Endothelial cell of umbilical vein (primary cell): ENCODE measurements around the gene SYT17.

Experiments
- CTCF ChIP-seq, 2 donors: IDR thresholded peaks; 1 replicate in 1 of 2; 2 replicates in 1 of 2; pipeline ENCODE4 v1.5.1; 2011; ENCODE audit warnings: low read length in 2 of 2, mild to moderate bottlenecking in 2 of 2, moderate library complexity in 2 of 2, control low read depth in 1 of 2, inconsistent platforms in 1 of 2, low read depth in 1 of 2; ENCODE audit not compliant: insufficient read depth in 1 of 2; ENCODE audit errors: extremely low read depth in 1 of 2
- POLR2A ChIP-seq: IDR thresholded peaks from 2 replicates; pipeline ENCODE4 v1.6.1; 2012; ENCODE audit warnings: low read depth, mild to moderate bottlenecking, control low read depth, low read length

- TF ChIP-seq CTCF (IDR thresholded peaks at IDR 0.05; ENCODE audit: extremely low read depth in 1 of 2, insufficient read depth in 1 of 2, low read depth in 1 of 2, low read length in 2 of 2) (no peak), POLR2A (no peak)
These were observed 68.6 kb downstream of the SYT17 start for GRCh38 chr16:19236561-19237209.
